Gastrocnemius medialis (tissue), 4 donors: ENCODE measurements around the gene MOB3C. TPM values are rescaled to one million over a fixed set of nuclear protein-coding genes. Genes with fewer than 3 reads are reported as not detected.
A peak's percentile ranks its signal among the peaks of the same experiment; 100 is the strongest.

ENCODE experiments used
- ATAC-seq, 2 donors: fragments of 150-250 bp; one replicate each; pipeline ENCODE4 v1.9.1; 2016
- DNase-seq, 2 donors: peaks; one replicate each; pipeline ENCODE4 v3.0.0-alpha.2; 2019
- H3K27ac ChIP-seq, 4 donors: fragments of 200-600 bp; sonication (generic); 1 replicate in 1 of 4; 2 replicates in 3 of 4; pipeline ENCODE4 v1.5.1; 2016 to 2018; ENCODE audit warnings: mild to moderate bottlenecking in 2 of 4, moderate library complexity in 1 of 4
- H3K27me3 ChIP-seq, 3 donors: fragments of 200-600 bp; sonication (generic) in 2 of 3; 1 replicate in 1 of 3; 2 replicates in 2 of 3; pipeline versions ENCODE4 v1.5.1 to v1.6.0; 2016 to 2019; ENCODE audit warnings: mild to moderate bottlenecking in 1 of 3, moderate library complexity in 1 of 3
- H3K36me3 ChIP-seq, 2 donors: fragments of 200-600 bp; sonication (generic) in 1 of 2; one replicate each; pipeline ENCODE4 v1.5.1; 2017 to 2018
- H3K4me1 ChIP-seq, 2 donors: fragments of 200-600 bp; sonication (generic) in 1 of 2; one replicate each; pipeline ENCODE4 v1.5.1; 2016 to 2017; ENCODE audit warnings: mild to moderate bottlenecking in 2 of 2
- H3K4me3 ChIP-seq, 4 donors: fragments of 200-600 bp; sonication (generic) in 3 of 4; 1 replicate in 1 of 4; 2 replicates in 3 of 4; pipeline ENCODE4 v1.5.1; 2016 to 2019; ENCODE audit warnings: mild to moderate bottlenecking in 2 of 4
- H3K9me3 ChIP-seq, 3 donors: fragments of 200-600 bp; sonication (generic) in 2 of 3; 1 replicate in 1 of 3; 2 replicates in 2 of 3; pipeline ENCODE4 v1.5.1; 2016 to 2019
- CTCF ChIP-seq, 5 experiments: fragments of 450-650 bp in 3 of 5; fragments of 200-600 bp in 2 of 5; sonication (generic) in 2 of 5; IDR thresholded peaks in 4 of 5; conservative IDR thresholded peaks in 1 of 5; 1 replicate in 4 of 5; 2 replicates in 1 of 5; pipeline ENCODE4 v1.5.1; 2016 to 2019; ENCODE audit warnings: antibody characterized with exemption in 5 of 5, mild to moderate bottlenecking in 3 of 5, moderate library complexity in 3 of 5
- POLR2A ChIP-seq, 2 donors: fragments of 450-650 bp; IDR thresholded peaks; one replicate each; pipeline ENCODE4 v1.6.1; 2017; ENCODE audit warnings: antibody characterized with exemption in 2 of 2, mild to moderate bottlenecking in 2 of 2, moderate library complexity in 2 of 2
- in situ Hi-C, 4 donors: fragments of 200-750 bp; cut with MboI; loops; one replicate each; pipeline versions ENCODE4 v1.15.0 to v1.8.0; 2017; ENCODE audit warnings: low sequenced_read_pairs in 4 of 4
- intact Hi-C: fragments of 100-400 bp; cut with DNase I; formaldehyde crosslinking; loops from one replicate; pipeline ENCODE4 v1.15.1; 2023; ENCODE audit warnings: low total_unique reads
- total RNA-seq, 4 donors: library from RNA; depleted of rRNA; stranded (reverse); fragments of >200 nt; gene quantifications; one replicate each; pipeline versions ENCODE4 v1.1.0 to v1.2.3, GENCODE V29; 2016

The MOB3C gene
- total RNA-seq, 4 donors from 2014 or later, result 11.3 to 26.5 (median 23.3) TPM

DNA sequence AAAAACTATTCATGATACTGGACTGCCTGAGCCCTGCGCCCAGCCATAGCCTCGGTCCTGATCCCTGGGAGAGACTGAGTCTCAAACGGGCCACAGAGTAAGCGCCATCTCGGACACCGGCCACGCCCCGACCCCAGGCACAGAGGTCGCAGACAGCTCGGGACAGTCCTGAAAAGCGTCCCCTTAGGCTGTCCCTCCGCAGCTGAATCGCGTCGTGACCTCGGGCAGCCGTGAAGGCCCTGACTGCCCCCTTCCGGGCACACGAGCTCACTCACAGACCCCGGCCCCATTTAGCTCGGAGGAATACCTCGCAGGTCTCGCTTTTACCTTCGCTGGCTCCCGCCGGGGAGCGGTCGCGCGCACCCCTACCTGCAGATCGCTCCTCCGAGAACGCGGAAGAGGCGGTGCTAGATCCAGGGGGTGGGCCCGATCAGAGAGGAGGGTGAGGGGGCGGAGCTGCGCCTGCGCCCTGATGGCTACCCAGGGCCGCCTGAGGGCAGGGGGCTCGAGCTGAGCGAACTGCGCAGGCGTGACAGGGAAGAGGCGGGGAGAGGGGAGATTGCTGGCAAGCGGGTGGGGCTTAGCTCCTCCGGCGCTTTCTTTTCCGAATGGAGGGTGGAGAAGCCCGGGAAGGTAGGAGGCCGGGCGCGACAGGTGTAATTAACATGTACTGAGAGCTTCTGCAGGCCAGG, 12.6 kb downstream of the MOB3C start, which contains the start of gene MKNK1:
MKNK1 (minus strand) TSS at position 411 of the 692 bp plus-strand sequence. CDS start 20,941 bp downstream, outside the sequence.
- ATAC-seq, result peak; percentile 79 to 92
- TF ChIP-seq POLR2A (IDR thresholded peaks at IDR 0.05), result peak; percentile 87 to 91
- peak in 1 of 5 experiments; percentile 15 for TF ChIP-seq CTCF (IDR thresholded peaks at IDR 0.05 in 4 of 5, conservative IDR thresholded peaks at IDR 0.05 in 1 of 5)
- in situ Hi-C loops, result no loop called here
- no peaks in the 10 kb centered on the region for H3K27me3 ChIP-seq
- peak within 1 kb of the TSS; percentile 83 to 98 (median 92) for H3K27ac ChIP-seq
- H3K4me1 ChIP-seq, result peaks cover 55 to 72% of the 10 kb centered on the region in 2 donors
- H3K4me3 ChIP-seq, result peak within 1 kb of the TSS; percentile 86 to 97 (median 91)
- intact Hi-C loops, result no loop called here
- H3K36me3 ChIP-seq, result peaks cover 0 to 9% of the 10 kb centered on the region in 2 donors
- no peaks in the 10 kb centered on the region for H3K9me3 ChIP-seq
- DNase-seq, result peak; percentile 94 to 96

DNA sequence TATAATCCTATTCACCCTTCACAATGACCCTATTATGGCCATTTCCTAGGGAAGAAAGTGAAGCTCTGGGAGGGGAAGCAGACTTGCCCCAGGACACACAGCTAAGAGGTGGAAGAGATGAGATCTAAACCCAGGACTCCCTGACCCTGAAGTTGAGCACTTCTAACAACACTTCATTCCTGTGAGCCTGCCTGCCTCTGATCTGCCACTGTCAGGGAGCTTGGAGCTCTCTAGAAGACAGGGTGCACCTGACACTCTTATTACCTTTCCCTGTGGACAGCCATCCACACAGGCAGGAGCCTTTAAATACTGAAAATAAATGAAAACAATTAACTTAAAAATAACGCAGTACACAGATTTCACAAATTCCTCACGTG, 13.1 kb downstream of the MOB3C start:
- intact Hi-C loops, result no loop called here
- TF ChIP-seq POLR2A (IDR thresholded peaks at IDR 0.05), result no peak
- no peak for TF ChIP-seq CTCF (IDR thresholded peaks at IDR 0.05 in 4 of 5, conservative IDR thresholded peaks at IDR 0.05 in 1 of 5)
- in situ Hi-C loops, result no loop called here

DNA sequence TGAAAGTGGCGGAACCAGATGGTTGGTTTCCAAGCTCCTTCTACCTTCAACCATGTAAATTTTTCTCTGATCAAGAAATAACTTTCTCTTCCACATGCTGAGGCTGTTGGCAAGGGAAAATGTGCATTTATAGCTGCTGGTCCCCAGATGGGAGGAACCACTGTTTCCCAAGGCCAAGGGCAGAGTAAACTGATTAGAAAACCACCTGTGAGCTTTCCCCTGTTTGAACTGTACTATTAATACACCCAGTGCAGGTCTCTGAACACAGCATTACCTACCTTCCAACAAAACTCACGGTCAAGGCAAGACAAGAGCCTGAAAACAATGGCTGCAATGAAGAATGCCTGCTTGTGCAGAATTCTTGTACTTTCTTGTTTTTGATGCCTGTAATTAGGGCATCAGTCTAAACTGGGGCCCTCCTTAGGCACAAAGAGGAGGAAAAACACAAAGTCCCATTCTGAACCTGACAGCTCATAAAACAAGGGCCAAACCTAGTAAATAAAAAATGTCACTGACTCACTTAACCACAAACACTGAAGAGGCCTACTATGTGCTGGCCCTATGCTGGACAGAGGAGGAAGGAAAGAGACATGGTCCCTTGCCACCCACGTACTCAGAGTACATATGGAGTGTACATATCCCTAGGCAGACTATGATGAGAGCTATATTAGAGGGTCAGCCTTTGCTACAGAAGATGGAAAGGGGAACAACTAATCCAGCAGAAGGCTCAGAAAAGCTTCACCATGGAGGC, 15.2 kb downstream of the MOB3C start:
- intact Hi-C loops (no loop called here), in situ Hi-C loops (no loop called here)
- ATAC-seq, result no peak
- no peaks in the 10 kb centered on the region for H3K27me3 ChIP-seq
- peaks cover 50 to 64% of the 10 kb centered on the region in 2 donors for H3K4me1 ChIP-seq
- H3K9me3 ChIP-seq, result no peaks in the 10 kb centered on the region
- H3K36me3 ChIP-seq, result no peaks in the 10 kb centered on the region
- TF ChIP-seq CTCF (IDR thresholded peaks at IDR 0.05 in 4 of 5, conservative IDR thresholded peaks at IDR 0.05 in 1 of 5) (no peak), POLR2A (IDR thresholded peaks at IDR 0.05) (no peak)
- H3K27ac ChIP-seq, result peak overlapping the region in 2 of 4 donors; percentile 28 to 31
- H3K4me3 ChIP-seq, result no peak overlapping the region
- DNase-seq, result no peak

More for the DNA sequence above, 13.1 kb downstream of the MOB3C start:
- Histone ChIP-seq H3K9me3 (no peaks in the 10 kb centered on the region), H3K27ac (peak overlapping the region; percentile 83 to 98 (median 92)), H3K4me3 (peak overlapping the region; percentile 86 to 97 (median 91)), H3K36me3 (peaks cover 0 to 4% of the 10 kb centered on the region in 2 donors), H3K4me1 (peaks cover 61 to 73% of the 10 kb centered on the region in 2 donors), H3K27me3 (no peaks in the 10 kb centered on the region)
- DNase-seq (no peak), ATAC-seq (peak; percentile 18 to 40)

GRCh38 chr1:46599059-46599970, 17.3 kb downstream of the MOB3C start:
- Histone ChIP-seq H3K36me3 (no peaks in the 10 kb centered on the region), H3K4me1 (peaks cover 37 to 58% of the 10 kb centered on the region in 2 donors), H3K27ac (peak overlapping the region; percentile 20 to 73 (median 53)), H3K4me3 (no peak overlapping the region), H3K9me3 (no peaks in the 10 kb centered on the region), H3K27me3 (no peaks in the 10 kb centered on the region)
- TF ChIP-seq POLR2A (IDR thresholded peaks at IDR 0.05), result no peak
- TF ChIP-seq CTCF (IDR thresholded peaks at IDR 0.05 in 4 of 5, conservative IDR thresholded peaks at IDR 0.05 in 1 of 5), result no peak
- ATAC-seq (peak; percentile 59 to 63), DNase-seq (peak in 1 of 2 donors; percentile 58)
- in situ Hi-C loops (no loop called here), intact Hi-C loops (no loop called here)
